Ammon's horn (tissue), 1 donor: ENCODE data around the gene CUX1.

ENCODE experiments used
- DNase-seq: peaks from one replicate; pipeline ENCODE4 v3.0.0-alpha.2; 2016; ENCODE audit warnings: low spot score

The CUX1 gene

GRCh38 chr7:101937717-101938514, 120.5 kb downstream of the CUX1 start:
- DNase-seq: no peak

- no peak for DNase-seq
These were observed 121.8 kb downstream of the CUX1 start for GRCh38 chr7:101939136-101939695.

- no peak for DNase-seq
These were observed 122.7 kb downstream of the CUX1 start for GRCh38 chr7:101940151-101940550.

- no peak for DNase-seq
These were observed 123.4 kb downstream of the CUX1 start for GRCh38 chr7:101940830-101941229.

GRCh38 chr7:101941481-101942383, 124.3 kb downstream of the CUX1 start:
- no peak for DNase-seq

- no peak for DNase-seq
These were observed 125.3 kb downstream of the CUX1 start for GRCh38 chr7:101942603-101943210.

GRCh38 chr7:101943306-101943705, 125.9 kb downstream of the CUX1 start:
- DNase-seq: no peak

- no peak for DNase-seq
These were observed 126.6 kb downstream of the CUX1 start for GRCh38 chr7:101943889-101944600.

GRCh38 chr7:101944611-101945010, 127.2 kb downstream of the CUX1 start:
- no peak for DNase-seq

- DNase-seq: no peak
These were observed 127.8 kb downstream of the CUX1 start for GRCh38 chr7:101945034-101945758.

GRCh38 chr7:101947899-101948298, 130.5 kb downstream of the CUX1 start:
- no peak for DNase-seq

- no peak for DNase-seq
These were observed 131.2 kb downstream of the CUX1 start for GRCh38 chr7:101948650-101949049.

- DNase-seq: no peak
These were observed 133.2 kb downstream of the CUX1 start for GRCh38 chr7:101950450-101951119.

GRCh38 chr7:101951757-101952156, 134.3 kb downstream of the CUX1 start:
- no peak for DNase-seq

- DNase-seq: no peak
These were observed 135.2 kb downstream of the CUX1 start for GRCh38 chr7:101952355-101953247.

GRCh38 chr7:101953248-101953819, 135.9 kb downstream of the CUX1 start:
- DNase-seq: no peak

GRCh38 chr7:101954499-101954898, 137.1 kb downstream of the CUX1 start:
- DNase-seq: no peak

GRCh38 chr7:101956130-101956529, 138.7 kb downstream of the CUX1 start:
- no peak for DNase-seq
